ENCODE measurements around the gene CFAP46. TPM values are rescaled to one million over a fixed set of nuclear protein-coding genes. Genes with fewer than 3 reads are reported as not detected.
"Not testable (repeated sequence)": the region's sequence is repeated elsewhere in the genome, so short reads cannot be mapped to it uniquely, and the experiment has no call there.

The CFAP46 gene
- total RNA-seq, 1 donor from 2014 or later = 1.9 TPM

DNA sequence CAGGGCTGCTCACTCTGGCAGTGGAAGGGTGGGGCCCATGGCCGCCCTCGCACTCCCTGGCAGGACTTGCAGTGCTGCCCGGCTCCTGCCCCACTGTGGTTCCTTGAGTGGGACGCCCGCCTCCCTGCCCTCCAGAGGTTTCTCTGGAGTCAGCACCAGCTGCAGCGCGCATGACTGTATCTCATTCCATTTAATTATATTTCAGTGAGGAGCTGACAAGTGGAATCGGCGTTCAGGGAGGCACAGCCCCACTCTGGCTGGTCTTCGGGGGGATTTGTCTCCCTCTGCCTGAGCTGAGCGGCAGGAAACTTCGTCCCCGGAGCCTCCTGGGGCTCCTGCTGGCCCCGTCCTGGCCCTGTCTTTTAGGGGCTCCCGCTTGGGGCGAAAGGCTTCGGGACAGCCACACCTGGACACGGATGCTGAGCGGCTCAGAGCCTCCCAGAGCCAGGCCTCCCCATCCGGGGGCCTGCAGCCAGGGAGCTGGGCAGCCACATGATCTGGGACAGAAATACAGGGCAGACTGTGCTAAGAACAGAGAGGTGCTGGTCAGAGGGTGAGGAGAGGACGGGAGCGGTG is 81.2 kb downstream of the CFAP46 start:
- DNase-seq = no peak

DNA sequence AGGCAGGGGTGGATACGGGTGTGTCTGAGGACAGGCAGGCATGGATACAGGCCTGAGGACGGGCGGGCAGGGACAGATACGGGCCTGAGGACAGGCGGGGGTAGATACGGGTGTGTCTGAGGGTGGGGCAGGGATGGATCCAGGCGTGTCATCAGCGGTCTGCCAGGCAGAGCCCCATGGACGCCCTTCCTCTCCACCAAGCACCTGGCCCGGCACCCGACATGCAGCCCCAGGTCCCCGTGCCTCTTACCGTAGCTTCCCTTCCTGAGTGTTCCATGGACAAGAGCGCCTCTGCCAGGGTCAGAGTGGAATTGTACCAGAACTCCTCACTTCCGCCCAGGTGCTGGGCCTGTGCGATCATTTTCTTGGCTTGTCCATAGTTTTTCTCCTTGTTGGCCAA is 81.8 kb downstream of the CFAP46 start:
- no peak for DNase-seq

DNA sequence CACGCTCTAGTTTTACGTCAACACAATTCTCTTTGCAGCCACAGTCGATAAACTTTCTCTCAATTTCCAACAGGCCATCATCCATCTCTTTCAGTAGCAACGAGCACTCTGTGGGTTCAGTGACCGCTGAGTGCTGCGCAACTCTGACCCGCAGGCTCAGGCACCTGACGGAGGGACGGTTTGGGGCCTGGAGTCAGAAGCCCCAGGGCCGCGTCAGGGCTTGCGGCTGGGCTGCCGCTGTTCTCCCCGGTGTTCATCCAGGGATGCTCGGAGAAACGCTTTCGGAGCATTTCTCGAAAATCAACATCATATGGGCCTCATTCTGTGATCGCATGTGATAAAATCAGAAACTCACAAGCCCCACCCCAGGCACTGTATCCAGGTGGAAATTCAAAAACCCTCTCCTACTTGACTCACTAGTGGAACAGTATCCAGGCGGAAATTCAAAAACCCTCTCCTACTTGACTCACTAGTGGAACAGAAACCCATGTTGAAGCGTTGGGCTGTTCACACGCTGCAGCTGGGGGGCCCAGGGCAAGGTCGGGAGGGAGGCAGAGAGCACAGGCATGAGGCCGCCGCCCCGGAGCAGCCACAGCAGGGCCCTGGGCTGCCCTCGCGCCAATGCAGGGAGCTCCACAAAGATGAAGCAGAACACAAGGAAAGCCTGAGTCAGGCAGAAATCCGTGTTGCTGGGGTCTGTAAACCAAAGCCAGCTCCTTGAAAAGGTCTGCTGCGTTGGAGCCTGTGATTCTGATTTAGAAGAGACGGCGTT is 83.1 kb downstream of the CFAP46 start:
- no peak for DNase-seq

DNA sequence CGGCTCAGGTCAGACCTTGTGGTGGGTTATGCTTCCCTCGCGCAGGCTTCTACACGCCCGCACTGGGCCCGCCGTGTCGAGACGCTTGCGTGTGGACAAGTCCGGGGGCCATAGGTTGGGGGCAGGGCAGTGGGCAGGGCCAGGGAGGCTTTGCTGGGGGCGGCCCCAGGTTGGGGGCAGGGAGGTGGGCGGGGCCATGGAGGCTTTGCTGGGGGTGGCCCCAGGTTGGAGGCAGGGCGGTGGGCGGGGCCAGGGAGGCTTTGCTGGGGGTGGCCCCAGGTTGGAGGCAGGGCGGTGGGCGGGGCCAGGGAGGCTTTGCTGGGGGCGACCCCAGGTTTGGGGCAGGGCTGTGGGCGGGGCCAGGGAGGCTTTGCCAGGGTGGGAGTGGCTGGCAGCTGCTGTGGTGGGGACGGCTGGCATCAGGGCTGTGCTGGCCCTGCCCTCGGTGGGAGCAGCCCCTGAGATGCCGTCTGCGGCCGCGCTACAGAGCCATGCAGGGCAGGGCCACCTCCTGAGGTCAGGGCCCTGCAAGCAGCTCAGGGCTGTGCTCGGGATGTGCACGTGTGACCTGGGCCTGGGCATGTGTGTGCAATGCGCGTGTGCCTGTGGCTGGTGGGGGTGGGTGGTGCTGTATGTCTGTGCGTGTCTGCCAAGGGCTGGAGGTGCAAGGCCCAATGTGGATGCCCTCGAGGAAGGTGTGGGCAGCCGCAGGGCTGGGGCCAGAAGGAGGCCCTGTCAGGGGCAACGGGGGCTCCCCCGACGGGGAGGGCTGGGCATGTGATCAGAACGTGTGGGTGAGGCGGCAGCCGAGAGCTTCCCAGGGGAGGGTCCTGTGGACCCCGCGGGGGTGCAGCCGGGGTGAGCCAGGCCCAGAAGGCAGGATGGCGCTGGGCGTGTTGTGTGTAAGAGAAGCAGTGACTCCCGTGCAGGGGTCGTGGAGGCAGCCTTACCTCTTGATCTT is 84.0 kb downstream of the CFAP46 start:
- no peak for DNase-seq

DNA sequence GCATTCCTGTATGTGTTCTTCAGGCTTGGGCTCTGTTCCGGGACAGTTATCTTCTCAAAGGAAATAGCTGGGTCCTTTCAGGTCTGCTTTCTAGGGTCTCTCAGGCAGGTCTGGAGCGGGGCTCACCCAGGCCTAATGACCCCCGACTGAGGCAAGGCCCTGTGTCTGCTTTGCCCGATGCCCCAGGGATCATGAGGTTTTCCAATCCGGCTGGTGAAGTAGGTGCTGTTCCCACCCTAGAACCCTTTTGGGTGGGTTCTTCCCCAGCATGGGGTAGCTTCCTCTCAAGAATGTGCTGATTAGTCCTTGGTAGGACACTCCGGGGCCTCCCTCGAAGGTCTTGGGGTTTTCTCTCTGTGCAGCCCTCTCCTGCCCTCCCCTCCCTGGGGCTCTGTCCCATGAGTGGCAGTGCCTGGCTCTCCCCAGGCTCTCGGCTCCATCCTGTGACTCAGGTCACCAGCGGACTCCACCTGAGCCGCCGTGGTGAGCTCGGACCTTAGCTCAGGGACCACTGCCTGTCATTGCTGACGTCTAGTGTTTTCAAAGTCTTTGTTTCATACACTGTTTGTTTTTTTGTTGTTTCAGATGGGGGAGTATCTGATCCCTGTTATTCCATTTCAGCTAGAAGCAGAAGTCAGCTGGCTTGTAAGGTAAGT is 85.4 kb downstream of the CFAP46 start:
- DNase-seq = no peak

DNA sequence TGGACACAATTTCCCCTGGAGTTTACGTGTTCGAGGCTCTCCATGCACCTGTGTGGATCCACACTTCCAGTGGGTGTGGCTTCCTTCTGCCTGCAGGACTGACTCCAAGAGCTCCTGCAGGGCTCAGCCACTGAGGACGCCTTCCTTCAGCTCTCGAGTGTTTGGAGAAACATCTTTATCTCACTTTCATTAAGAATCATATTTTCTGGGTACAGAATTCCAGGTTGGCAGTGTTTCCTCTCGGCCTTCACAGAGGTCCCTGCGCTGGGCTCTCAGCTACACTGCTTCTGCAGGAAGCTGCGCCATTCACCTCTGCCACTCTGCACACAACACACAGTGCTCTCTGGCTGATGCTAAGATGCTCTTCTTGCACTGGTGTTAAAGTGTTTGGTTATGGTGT is 86.5 kb downstream of the CFAP46 start:
- DNase-seq = no peak

DNA sequence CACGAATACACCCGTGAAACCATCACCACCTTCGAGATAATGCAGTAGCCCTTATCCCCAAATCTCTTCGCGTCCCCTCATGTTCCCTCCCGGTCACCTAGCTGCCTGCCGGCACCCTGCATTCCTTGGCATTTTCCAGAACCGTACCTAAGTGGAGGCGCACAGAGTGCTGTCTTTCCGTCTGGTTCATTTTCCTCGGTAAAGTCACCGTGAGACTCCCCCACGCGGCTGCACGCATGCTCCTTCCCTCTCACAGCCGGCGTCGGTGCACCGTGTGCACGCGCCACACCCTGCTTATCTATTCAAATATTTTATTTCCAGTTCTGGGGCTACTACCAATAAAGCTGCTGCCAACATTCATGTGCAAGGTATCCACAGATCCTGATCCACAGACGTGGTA is 90.9 kb downstream of the CFAP46 start:
- no peak for DNase-seq

DNA sequence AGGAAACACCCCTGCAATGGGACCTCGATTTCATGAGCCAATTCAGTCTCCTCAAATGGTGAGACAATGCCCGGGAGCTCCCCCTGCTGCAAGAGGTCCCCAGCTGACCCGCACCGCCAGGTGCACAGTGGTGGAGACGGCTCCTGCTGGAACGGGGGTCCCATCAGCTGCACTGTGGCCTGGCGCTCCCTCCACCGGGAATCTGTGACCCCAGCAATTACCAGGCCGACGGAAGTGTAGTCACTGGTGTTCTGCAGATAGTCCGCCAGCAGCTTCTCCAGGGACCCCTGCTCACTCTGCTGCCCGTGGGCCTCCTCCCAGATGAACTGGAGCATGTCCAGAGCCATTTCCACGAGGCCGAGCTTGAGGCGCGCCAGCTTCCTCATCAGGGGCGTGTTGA is 91.5 kb downstream of the CFAP46 start:
- DNase-seq = no peak

DNA sequence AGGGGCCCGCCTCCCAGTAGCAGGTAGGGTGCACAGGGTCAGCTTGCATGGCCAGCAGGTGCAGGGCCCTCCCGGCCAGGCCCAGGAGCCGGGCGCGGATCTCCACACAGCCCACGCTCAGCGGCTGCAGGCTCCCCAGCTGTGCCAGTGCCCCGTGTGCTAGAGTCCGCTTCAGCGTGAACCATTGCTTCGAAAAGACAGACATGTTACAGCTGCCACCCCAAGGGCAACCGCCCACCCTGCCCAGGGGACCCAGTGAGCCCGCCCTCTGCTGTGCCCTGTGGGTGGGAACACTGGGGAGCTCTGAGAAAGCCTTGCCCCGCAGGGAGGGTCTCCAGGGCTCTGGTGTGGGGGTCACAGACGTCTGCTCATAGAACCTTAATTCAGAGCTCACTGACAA is 92.1 kb downstream of the CFAP46 start:
- DNase-seq = no peak

DNA sequence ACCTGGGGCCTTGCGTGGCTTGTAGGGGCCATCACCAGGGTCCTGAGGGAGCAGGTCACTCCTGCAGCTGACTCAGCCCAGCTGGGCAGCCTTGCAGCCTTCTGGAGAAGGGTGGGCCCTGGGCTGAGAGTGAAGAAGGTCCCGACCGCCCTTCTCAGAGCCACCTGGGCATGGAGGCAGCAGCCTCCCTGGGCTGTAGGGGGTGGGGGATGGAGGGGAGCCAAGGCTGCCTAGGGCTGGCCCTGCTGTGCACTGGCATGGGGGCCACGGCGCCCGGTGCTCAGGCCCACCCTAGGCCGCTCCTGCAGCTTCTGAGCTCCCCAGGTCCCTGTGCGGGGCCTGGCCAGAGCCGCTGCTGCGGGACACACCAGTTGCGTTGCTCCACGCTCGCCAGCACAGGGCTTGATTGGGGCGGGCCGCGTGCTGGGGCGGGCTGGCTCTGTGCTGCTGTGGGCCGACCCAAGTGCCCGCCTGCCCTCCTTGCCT is 92.8 kb downstream of the CFAP46 start:
- DNase-seq = no peak

DNA sequence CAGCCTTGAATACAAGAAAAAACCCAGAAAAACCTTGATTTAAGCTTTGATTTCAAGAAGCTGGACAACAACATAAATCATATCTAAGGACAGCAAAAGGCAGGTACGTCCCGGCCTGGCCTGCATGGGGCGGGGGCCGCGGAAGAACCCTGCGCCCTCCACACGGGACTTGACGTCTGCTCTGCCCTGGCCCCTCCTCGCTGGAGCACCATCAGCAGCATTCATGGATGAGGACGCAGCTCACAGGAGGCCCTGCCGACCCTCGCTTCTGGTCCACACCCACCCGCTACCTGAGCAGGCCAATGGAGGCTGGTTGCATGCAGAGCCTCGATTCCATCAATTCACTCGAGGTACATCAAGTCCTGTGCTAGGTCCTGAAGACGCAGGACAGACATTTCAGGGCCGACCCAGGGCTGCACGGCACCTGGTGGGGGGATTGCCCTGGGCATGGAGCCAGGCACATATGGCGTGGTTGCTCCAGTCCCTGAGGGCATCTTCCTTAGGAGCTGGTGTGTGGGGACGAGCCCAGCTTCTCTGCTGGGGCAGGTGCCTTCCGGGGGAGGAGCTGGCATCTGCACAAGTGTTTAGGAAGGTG is 93.3 kb downstream of the CFAP46 start:
- no peak for DNase-seq

DNA sequence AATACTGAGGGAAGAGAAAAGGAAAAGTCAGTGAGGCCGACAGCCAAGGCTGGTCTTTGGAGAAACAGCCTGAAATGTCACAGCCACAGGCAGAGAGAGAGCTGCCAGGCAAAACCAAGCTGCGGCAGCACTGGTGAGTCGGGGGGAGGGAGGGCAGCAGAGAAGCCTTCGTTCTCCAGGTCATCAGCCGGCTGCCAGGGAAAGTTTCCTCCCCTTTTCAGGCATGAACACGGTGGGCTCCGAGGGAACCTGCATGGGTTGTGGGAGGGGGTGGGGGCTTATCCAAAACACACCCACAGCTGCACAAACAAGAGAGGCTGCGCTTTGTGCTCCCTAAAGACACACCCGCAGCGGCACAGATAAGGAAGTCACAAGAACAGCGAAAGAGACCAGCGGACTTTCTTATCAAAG is 94.1 kb downstream of the CFAP46 start:
- no peak for DNase-seq

DNA sequence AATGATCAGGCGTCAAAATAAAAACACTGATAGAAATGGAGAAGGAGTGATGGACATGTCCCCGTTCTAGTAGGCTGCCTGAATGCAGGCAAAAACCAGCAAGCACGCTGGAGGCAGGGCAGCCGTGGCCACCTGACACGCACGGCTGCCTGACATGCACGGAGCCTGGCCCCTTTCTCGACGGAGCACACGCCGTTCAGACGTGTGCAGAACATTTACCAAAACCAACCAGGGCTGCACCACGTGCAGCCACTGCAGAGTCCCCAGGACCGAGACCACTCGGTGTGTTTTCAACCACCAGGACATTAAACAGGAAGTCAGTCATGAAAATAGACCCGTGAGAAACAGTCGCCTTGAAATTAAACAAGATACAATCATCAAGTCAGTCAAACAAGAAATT is 94.5 kb downstream of the CFAP46 start:
- no peak for DNase-seq

DNA sequence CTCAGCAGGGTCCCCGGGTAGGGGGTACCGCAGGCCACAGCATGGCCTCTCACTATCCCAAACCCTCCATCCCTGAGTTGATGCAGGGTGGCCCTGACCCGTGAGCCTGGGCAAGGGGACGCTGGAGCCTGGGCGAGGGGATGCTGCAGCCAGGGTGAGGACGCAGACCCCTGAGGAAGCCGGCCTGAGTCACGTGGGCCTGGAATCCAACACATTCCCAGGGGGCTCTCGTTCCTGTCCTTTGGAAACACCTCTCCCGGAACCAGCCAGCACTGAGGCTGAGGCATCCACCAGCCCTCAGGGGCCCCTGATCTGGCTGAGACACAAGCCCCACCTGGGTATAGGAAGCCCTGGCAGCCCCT is 95.0 kb downstream of the CFAP46 start:
- DNase-seq = no peak

DNA sequence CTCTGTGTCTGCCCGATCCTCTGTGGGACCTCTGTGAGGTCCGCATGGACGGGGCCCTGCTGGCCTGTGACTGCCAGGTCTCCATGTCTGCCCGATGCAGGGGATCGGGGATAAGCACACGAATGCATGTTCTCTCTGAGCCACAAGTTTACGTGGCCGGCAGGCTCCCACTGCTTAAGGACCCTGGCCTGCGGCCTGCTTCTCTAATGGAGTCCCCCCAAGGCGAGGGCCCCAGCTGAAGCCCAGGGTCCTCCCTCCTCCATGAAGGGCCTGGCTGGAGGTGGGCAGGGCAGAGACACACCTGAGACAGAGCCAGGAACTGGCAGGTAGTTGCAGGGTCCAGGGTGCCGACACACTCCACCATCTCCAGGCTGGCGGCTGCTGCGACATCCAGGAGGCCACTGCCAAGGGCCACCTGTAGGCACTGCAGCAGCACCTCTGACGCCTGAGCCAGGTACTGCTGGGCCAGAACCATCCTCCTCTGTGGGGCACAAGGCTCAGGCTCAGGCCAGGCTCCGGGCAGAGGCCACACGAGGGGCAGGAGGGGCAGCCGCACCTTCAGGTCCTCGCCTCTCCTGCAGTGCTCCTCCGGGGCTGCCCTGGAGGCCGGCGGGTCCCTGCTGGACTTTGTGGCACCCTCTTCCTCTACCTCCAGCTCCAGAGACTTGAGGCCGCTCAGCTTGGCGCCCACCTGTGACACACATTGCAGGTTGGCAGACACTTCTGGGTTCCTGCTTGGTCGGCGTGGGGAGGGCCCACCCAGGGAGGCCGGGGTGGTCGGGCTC is 95.5 kb downstream of the CFAP46 start:
- no peak for DNase-seq

DNA sequence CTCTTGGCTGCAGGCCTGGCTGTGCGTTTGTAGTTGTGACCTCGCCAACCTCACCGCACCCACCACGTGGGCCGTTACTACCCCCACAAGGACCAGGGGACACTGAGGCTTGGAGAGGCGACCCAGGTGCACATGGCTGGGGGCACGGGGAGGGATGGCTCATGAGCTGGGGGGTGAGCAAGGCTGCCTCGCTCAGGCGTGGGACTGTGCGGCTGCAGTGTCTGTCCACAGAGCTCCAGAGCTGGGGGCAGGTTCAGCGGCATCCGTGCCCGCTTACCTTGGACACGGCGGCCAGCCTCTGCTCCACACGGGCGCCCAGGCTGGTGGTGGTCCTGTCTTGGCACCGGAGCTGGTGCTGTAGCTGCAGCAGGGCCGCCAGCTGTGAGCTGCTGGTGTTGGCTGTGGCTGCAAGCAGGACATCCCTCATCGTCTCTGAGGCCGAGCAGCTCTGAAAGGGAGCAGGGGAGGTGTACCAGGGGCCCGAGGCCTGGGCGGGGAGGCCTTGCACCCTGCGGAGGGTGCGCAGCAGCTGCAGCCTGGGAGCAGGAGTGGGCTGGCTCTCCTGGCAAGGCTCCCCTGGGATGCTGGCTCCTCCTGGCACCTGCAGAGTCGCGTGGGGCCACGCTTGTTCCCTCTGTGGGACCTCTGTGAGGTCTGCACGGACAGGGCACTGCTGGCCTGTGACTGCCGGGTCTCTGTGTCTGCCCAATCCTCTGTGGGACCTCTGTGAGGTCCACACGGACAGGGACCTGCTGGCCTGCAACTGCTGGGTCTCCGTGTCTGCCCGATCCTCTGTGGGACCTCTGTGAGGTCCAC is 96.4 kb downstream of the CFAP46 start:
- DNase-seq = no peak

DNA sequence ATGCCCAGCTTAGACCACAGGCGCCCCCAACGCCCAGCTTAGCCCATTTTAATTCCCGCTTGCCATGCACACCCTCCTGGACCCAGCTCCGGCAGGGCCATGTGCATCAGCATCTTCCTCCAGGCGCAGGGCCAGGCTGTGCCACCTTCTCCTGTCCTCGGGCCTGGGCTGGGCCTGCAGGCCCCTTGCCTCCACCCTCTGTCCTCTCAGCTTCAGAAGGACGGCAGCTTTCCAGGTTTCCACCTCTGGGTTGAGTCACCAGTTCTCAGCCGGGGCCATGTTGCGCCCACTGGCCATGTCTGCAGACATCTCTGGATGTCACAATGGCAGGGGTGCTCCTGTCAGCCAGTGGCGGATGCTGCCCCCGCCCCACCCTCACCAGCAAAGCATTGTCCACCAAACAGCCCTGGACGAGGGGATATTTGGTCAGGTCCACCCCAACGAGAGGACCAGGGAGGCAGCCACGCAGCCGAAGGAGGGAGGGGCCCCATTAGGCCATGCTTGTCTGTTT is 97.3 kb downstream of the CFAP46 start:
- DNase-seq = no peak

DNA sequence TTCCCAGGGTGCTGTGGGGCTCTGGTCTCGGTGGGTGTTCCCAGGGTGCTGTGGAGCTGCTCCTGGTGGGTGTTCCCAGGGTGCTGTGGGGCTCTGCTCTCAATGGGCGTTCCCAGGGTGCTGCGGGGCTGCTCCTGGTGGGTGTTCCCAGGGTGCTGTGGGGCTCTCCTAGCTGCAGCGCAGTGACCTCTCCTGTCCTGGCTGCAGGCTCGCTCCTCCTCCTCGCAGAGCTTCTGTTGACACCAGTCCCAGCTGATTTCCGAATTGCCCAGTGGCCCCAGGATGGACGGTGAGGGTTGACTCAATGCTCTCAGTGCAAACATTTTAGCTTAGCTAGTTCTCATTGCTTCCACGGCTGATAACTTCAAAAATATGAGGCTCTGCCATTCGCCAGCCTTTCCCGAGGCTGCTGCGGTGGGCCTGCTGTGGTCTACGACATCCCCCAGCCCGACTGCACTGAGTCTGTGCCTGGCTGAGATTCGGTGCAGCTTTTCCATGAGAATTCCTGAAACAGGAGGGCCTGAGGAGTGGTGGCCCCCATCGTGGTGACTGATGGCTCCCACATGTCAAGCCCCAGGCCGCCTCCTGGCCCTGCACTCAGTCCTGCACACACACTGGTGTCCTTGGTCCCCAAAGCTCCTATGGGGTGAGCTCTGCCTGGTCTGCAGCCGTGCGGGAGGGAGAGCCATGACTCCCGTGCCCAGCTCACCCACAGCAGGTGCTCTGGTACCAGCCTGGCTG is 98.1 kb downstream of the CFAP46 start:
- DNase-seq = no peak

DNA sequence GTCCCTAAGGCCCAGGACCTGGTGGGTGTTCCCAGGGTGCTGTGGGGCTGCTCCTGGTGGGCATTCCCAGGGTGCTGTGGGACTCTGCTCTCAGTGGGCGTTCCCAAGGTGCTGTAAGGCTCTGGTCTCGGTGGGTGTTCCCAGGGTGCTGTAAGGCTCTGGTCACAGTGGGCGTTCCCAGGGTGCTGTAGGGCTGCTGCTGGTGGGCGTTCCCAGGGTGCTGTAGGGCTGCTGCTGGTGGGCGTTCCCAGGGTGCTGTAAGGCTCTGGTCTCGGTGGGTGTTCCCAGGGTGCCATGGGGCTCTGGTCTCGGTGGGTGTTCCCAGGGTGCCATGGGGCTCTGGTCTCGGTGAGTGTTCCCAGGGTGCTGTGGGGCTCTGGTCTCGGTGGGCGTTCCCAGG is 99.1 kb downstream of the CFAP46 start:
- DNase-seq = not testable (repeated sequence)

Measured in occipital lobe (tissue), 2 donors.